ENCODE measurements around the gene USP16.
A peak's percentile ranks its signal among the peaks of the same experiment; 100 is the strongest.
"Not testable (repeated sequence)": the region's sequence is repeated elsewhere in the genome, so short reads cannot be mapped to it uniquely, and the experiment has no call there.

USP16 gene

DNA sequence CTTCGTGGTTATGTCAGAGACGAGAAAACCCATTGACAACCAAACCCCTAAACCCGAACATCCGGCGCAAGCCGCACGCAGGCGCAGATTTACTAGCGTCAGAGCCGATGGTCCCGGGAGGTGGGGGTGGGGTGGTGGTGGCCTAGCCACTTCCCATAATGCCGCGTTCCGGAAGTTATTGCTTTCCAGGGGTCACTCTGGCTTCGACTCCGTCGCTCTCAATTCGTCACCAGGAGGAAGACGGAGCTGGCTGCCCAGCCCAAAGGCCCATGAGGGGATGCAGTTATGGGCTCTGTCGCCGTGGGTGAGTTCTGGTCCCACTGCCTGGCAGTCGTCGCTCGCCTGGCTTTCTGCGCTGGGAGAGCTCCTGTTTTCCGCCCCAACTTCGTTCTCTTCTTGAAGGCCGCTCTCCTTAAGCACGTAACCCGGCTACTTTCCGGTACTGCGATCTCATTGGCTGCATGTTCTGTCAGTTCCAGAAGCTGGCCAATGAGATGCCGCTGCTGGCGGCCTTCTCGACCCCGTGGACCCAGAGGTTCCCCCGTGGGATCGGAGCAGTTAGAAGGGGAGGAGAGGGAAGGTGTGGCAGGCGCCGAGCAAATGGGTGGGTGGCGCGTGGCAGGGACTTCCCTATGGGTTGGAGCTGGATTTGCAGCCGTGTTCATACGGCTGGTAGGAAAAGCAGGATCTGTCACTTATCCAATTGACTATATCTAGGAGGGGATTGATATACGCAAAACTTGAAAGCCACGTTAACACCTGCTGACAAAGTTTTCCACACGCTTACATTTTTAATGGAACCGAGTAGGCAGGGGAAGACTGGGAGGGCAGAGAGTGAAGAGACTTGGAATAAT lies at the start of gene USP16:
TSS of gene USP16 (plus strand) at position 195 of the 854 bp plus-strand sequence. CDS start 3,246 bp downstream, outside the sequence.
- peak; percentile 65 for DNase-seq

DNA sequence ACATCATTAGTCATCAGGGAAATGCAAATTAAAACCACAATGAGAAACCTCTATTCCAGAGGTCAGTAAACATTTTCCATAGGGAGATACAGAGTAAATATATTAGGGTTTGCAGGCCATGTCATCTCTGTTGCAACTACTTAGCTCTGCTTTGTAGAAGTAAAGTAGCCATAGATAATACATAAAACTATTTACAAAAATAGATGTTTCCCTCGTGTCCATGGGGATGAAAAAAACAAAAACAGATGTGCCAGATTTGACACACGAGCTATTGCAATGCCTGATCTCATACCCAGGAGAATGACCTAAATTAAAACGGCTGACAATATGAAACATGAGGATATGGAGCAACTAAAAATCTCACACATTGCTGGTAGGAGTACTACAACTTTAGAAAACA lies 49.1 kb upstream of the USP16 start:
- no peak for DNase-seq

DNA sequence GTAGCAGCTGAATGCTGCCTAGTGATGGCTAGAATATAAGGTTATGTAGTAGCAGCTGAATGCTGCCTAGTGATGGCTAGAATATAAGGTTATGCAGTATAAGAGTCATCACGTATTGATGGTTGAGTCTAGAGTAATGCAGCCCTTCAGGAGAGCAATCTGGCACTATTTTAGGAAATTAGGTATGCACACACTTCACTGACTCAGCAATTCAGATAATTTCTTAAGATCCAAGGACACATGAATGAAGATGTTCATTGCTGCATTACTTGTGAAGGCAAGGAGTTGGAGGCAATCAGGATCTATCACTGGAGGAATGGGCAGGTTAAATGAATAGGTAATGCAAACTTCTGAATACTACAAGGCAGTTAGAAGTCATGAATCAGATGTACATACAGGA lies 45.4 kb upstream of the USP16 start:
- DNase-seq, result no peak

DNA sequence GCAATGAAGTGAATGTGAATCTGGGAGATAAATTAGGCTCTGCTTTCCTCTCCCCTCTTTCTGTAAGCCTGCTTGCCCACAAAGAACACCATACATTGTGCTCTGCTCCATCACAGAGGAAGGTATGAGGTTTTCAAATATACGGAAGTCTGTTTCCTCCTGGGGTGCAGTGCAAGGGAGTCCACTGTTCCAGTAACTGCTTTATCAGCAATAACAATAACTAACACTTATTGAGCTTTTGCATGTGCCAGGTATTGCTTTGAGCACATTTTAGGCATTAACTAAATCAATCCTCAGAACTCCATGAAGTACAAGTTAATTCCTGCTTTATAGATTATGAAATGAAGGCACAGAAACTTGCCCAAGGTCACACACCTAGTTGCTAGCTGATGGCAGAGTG lies 41.8 kb upstream of the USP16 start:
- no peak for DNase-seq

DNA sequence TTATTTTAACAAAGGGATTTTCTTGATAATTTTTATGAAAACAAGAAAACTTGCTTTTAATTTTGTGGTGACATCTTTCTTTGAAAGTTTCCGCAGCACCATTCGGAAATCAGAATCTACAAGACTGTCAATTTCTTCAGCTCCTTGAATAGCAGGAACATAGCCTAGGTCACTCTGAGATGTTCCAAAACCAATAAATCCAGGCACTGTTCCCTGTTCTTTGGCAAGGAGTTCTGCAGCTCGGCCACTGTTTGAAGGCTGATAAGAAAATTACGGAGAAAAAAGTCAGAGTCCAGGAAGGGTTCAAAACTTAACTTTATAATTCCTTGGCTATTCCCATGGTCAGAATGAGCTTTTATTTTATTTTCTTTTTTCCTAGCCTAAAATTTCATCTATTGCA lies 37.8 kb upstream of the USP16 start:
- no peak for DNase-seq

DNA sequence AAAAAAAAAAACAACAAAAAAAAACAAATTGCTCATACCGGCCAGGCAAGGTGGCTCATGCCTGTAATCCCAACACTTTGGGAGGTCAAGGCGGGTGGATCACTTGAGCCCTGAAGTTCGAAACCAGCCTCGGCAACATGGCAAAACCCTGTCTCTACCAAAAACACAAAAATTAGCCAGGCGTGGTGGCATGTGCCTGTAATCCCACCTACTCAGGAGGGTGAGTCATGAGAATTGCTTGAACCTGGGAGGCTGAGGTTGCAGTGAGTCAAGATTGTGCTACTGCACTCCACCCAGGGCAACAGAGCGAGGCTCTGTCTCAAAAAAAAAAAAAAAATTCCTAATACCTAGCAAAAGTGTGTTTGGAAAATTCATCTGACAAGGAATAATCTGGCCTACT lies 36.3 kb upstream of the USP16 start:
- not testable (repeated sequence) for DNase-seq

DNA sequence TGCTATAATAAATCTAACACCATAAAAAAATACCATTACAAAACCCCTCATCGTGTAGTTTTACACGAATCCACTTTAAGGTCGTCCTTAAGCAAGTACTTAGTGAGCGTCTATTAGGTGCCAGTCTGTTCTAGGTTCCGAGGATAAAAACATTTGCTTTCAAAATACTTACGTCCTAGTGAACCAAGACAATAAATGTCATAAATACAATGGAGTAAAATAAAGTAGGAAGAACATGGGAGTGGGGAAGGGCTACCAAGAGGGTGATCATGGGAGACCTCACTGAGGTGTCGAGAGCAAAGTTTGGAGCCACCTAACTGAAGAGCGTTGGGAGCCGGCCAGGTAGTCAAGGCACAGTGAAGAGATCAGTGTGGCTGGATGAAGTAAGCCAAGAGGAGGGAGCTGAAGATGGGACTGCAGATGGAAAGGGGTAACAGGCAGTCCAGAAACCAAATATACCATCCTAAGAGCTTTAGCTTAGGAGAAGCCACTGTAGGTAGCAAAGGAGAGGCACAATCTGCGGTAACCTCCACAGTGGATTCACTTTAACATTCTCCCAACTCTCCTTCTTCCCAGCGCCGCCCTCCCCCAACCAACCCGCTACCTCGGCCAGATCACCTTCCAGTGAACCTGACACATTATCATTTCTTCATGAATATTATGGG lies 32.5 kb upstream of the USP16 start:
- no peak for DNase-seq

DNA sequence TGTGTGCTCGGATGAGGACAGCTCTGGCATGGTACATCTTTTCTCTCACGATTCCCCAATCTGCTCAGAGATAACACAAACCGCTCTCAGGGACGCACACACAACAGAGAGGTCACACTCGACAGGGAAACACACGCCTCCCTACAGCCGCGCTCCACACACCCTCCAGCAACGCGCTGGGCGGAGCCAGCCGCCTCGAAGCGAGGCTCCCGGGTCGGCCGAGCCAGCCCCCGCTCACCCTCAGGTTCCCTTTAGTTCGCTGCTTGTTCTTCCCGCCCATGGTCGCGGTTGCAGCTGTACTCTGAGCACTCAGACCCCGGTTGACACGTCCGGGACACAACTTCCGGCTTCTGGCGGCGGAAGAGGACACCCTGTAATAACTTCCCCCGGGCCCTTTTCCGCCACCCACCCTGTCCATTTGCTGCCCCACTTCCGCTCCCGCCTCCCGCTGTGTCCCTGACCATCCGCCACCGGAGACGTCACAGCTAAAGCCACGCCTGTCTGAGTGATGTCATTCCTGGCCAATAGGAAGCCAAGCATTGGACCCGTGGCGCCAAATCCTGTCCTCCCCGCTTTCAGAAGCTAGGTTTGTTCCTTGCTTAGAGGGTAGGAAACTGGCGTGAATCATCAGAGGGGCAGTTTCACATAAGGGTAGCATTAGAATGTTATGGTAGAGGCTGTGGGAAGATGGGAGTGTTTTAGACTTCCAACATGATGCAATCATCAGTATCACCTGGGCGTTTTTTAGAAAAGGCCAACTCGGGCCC lies 31.8 kb upstream of the USP16 start, which contains the start of gene LTN1:
TSS of gene LTN1 (minus strand) at position 352 of the 767 bp plus-strand sequence. CDS start at position 280, 72 bp downstream.
- no peak for DNase-seq

DNA sequence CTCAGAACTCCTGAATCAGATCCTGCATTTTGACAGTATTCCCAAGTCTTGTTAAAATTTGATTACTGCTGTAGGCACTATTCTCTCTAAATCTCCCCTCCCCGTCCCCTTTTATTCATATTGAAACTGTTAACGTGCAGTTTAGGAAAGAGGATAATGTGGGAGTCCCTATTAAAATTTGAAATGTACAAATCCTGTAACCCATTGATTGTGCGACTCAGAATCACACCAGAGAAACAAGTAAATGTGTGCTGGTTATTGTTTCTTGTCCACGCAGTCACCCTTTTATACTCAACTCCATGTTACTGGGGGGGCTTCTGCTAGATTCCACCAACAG lies 31.2 kb upstream of the USP16 start:
- no peak for DNase-seq

DNA sequence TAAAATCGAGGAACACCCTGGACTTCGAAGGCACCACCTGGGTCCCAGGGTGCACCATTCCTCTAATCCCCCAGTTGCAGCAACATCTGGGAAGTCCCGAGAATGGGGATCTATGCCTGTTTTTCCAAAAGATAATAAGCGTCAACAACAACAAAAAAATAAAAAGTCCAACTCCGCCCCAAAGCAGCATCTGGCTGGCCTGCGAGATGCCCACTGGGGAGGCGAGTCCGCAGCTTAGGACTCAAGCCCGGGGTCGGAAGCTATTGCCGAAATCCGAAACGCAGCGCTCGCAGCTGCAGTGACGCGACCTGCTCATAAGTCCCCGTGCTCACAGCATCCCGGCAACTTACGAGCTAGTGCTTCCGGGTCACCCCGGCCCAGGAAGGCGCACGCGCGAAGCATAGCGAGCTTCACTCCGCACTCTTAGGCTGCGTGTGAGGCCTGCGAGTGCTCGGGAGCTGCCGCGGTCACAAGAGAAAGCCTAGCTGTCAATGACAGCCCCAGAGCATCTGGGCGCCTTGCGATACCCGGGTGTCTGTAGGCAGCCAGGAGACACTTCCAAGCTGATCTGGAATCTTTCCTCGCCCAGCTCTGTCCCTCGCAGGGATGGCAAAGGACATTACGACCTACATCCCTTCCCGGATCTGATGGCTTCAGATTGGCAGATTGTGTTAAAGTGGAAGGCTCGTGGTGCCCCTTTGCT lies 21.9 kb upstream of the USP16 start:
- DNase-seq, result peak; percentile 32

DNA sequence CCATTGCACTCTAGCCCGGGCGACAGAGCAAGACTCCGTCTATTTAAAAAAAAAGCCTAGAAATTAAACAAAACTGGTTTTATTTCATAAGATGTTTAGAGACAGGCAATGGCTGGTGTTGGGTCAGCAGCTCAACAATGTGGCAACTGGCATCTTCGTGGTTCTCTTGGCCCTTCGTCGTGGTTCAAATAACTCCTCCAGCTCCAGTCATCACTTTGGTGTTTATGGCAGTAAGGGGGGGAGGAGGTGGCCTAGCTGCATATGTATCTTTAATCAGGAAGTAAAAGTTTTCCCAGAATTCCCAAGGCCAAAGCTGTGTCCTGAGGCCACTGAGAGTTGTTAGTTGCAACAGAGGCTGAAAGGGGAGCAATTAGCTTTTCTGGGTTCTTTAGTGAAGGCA lies 18.8 kb upstream of the USP16 start:
- DNase-seq, result no peak

DNA sequence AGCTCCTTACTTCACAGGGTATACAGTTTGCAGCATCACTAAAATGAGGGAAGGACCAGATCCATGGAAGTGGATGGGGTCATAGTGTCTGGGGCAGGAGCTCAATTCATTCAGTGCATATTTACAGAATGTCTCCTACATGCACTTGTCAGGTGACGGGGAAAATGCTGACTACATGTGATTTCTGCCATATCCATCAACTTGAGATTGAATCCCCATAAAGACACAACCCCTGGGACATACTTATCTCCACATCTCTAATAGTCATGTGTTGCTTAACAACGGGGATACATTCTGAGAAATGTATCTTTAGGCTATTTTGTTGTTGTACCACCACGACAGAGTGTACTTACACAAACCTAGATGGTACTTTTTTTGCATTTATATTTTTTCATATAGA lies 17.3 kb upstream of the USP16 start:
- DNase-seq, result no peak

DNA sequence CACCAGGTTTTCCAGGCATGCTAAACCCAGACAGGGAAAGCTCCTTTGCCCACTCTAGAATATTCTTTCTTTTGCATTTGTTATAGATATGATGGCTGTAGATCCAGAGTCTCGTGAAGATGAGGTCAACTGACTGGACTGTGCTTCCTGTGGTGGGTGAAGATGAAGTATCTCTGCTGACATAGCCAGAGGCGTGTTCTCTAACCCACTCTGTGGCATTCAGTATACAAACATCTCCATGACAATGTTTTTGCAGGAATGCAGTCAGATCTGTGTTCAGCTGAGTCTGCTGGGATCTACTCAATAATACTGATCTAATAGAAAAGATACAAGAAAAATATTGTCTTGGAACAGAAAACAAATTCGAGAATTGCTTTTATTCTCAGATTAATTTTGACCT lies 16.7 kb upstream of the USP16 start:
- no peak for DNase-seq

DNA sequence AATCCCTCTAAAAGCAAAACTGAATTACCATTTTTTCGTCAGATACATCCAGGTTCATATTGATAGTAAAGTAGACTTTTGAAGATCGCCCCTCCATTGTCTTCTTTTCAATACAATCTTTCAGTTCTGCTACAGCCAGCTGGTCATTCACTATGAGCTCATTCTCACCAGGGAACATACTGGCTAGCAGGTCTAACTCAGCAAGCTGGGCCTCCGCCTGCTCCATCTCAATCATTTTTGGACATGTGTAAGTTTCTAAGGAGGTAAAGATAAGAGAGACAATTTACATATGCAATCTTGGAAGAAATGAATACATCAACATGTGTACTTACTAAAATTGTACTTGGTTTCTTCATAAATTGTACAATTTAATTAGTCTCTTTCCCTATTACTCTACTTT lies 16.1 kb upstream of the USP16 start:
- no peak for DNase-seq

DNA sequence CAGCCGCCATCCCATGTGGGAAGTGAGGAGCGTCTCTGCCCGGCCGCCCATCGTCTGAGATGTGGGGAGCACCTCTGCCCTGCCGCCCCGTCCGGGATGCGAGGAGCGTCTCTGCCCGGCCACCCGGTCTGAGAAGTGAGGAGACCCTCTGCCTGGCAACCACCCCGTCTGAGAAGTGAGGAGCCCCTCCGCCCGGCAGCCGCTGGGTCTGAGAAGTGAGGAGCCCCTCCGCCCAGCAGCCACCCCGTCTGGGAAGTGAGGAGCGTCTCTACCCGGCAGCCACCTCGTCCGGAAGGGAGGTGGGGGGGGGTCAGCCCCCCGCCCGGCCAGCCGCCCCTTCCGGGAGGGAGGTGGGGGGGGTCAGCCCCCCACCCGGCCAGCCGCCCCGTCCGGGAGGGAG lies 13.2 kb upstream of the USP16 start:
- DNase-seq, result not testable (repeated sequence)

DNA sequence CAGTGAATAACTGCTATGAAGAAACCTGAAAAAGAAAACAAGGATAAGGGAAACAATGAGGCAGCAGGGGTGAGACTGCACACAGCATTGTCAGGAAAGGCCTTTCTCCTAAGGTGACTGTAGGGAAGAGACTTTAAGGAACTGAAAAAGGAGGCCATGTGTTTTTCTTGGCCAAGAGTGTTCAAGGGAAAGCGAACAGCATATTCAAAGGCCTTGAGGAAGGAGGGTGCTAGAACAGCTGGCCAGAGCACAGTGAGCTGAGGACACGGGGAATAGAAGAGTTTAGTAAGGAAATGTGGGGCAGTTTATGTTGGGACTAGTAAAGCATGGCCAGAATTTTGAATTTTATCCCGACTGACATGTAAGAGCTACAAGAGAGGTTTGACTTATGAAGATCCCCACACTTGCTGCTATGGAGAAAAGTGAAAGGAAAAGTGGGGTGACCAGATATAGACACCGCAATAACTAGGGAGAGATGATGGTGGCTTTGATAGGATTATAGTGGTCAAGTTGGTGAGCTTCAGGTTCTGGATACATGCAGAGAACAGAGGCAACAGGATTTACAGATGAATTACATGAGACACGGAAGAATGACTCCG lies 6.7 kb upstream of the USP16 start:
- DNase-seq, result no peak

DNA sequence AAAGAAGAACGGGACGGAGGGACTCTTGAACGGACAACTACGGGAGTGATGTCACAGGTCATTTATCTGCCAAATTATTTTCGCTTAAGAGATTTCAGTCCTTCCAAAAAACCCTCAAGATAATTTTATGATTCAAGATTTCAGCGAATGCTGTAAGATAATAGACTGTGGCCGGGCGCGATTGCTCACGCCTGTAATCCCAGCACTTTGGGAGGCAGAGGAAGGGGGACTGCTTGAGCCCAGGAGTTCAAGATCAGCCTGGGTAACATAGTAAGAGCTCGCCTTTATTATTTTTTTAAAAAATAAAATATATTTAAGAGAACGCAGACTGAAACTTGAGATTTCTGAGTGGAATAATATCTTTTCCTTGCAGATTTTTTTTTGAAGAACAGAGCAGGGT lies 5.9 kb upstream of the USP16 start:
- no peak for DNase-seq

DNA sequence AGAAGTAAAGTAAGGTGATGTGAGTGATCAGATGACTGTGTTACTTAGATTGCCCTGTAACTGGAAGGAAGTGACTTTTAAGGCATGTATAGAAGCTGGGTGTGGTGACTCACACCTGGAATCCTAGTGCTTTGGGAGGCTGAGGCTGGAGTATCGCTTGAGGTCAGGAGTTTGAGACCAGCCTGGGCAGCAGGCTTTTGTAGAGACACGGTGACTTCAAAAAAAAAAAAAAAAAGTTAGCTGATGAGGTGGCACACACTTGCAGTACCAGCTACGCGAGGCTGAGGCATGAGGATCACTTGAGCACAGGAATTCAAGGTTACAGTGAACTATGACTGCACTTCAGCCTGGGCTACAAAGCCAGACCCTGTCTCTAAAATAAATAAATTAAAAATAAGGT lies 2.3 kb upstream of the USP16 start:
- no peak for DNase-seq

DNA sequence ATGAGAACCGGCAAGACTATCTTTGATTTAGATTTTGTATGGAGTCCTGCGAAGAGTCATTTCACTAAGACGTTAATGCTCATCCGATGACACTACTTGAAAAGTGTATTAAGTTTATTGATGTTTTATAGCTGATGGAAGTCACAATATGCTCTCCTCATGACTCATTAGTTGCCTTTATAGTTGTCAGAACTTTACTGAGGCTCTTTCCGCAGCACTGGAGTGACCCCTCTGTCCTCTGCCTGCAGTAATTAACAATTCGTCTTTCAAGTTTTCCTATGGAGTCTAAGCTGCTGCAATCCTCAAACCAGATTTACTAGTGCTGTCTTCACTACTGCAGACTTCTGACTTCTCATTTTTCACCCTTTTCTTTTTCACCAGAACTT lies 853 bp downstream of the USP16 start:
- no peak for DNase-seq

DNA sequence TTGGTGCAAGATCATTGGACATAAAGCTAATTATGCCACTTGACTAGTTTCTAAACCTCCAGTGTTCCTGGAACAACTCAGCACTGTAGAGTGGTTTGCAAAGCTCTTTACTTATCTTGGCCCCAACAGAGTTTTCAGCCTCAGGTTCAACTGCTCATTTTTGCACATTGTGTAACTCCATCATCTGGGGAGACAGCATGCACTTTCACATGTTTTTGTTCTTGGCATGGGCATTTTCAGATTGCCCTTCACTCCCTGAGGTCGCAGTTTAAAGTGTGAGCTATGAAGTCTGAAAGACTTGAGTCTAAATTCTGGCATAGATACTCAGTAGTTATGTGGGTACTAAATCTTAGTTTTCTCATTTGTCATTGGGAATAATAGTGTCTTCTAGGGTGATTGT lies 5.1 kb downstream of the USP16 start:
- no peak for DNase-seq

DNA sequence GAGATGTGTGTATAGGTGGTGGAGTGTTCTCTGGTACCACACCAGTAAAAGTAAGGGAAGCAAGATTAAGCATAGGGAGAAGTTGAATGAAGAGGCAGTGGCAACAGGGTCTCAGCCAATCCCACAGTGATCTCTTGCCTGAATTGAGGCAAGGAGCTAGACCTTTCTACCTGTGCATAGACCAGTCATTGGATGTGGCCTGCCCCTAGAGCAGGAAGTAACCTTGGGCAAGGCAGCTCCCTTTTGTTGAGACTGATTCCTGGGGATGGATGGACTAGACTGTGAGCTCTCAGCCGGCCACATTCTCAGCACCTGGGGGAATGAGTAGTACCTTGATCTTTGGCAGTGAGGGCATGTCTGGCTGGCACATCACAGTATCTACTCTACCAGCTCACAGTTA lies 6.4 kb downstream of the USP16 start:
- no peak for DNase-seq

DNA sequence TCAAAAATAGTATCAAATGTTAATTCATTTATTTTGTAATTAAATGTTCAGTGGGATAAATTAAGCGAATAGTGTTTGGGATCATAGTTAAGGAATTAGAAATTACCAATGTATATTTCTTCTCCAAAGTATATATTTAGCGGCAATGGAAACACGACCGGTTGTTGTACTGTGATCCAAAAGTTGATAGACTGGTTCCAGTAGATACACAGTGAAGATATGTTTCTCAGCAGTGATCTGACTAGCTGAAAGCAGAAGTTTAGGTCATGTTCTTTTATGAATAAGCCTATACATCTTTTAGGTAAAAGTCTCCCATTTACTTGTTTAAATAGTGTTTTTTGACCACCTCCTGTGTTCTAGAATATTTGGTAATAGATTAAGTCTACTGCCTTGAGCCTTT lies 8.8 kb downstream of the USP16 start:
- DNase-seq, result no peak

DNA sequence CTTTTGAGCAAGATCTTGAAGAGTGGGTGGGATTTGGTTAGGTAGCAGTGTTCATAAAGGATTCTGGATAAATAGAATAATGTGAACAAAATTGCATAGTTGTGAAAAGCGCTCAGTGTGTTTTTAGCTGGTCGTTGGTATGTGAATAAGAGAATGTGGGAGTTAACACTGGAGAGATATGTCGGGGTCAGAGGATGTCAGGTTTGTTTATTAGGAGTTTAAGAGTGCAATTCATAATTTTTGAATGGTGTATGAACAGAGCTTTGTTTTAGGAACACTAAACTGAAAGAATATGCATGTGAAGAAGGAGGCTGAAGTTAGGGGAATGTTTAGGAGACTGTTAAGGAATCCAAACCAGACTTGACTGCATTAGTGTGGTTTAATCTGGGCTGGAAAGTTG lies 9.4 kb downstream of the USP16 start:
- no peak for DNase-seq
